Mesendoderm (in vitro differentiated cells): ENCODE data around the gene LSM14B.
A peak's percentile ranks its signal among the peaks of the same experiment; 100 is the strongest.

Source experiments
- DNase-seq: peaks from one replicate; pipeline ENCODE4 v3.0.0; 2013
- H2AK5ac ChIP-seq: 2 replicates; pipeline ENCODE4 v1.6.1; 2013; ENCODE audit warnings: low read length, inconsistent platforms
- H2BK120ac ChIP-seq: 2 replicates; pipeline ENCODE4 v1.6.1; 2013; ENCODE audit warnings: low read depth, mild to moderate bottlenecking, low read length, moderate library complexity, mixed read lengths
- H2BK15ac ChIP-seq: replicated peaks from 2 replicates; pipeline ENCODE4 v1.6.1; 2013; ENCODE audit warnings: low read depth, mild to moderate bottlenecking, moderate library complexity
- H2BK5ac ChIP-seq: 2 replicates; pipeline ENCODE4 v1.6.1; 2013; ENCODE audit warnings: low read length, inconsistent platforms
- H3K18ac ChIP-seq: 2 replicates; pipeline ENCODE4 v1.6.1; 2013; ENCODE audit warnings: mild to moderate bottlenecking, low read length, mixed read lengths
- H3K23ac ChIP-seq: one replicate; pipeline ENCODE4 v1.6.1; 2013; ENCODE audit warnings: low read length
- H3K27ac ChIP-seq: 2 replicates; pipeline ENCODE4 v1.5.1; 2013; ENCODE audit warnings: low read depth, mild to moderate bottlenecking, inconsistent platforms, low read length, moderate library complexity
- H3K27me3 ChIP-seq: 2 replicates; pipeline ENCODE4 v1.6.1; 2013; ENCODE audit warnings: low read length, control low read depth, mild to moderate bottlenecking, inconsistent platforms; ENCODE audit not compliant: insufficient read depth, poor library complexity
- H3K36me3 ChIP-seq: 2 replicates; pipeline ENCODE4 v1.6.1; 2013; ENCODE audit warnings: low read length, inconsistent platforms; ENCODE audit not compliant: control insufficient read depth, insufficient read depth
- H3K4ac ChIP-seq: one replicate; pipeline ENCODE4 v1.6.1; 2013; ENCODE audit warnings: low read depth, mild to moderate bottlenecking, low read length, moderate library complexity
- H3K4me1 ChIP-seq: 2 replicates; pipeline ENCODE4 v1.6.1; 2013; ENCODE audit warnings: low read depth, low read length, inconsistent platforms; ENCODE audit not compliant: control insufficient read depth
- H3K4me2 ChIP-seq: 2 replicates; pipeline ENCODE4 v1.6.1; 2013; ENCODE audit warnings: low read length
- H3K4me3 ChIP-seq: 2 replicates; pipeline ENCODE4 v1.5.1; 2013; ENCODE audit warnings: mild to moderate bottlenecking, low read length
- H3K56ac ChIP-seq: one replicate; pipeline ENCODE4 v1.6.1; 2013; ENCODE audit warnings: low read length
- H3K79me1 ChIP-seq: 2 replicates; pipeline ENCODE4 v1.6.1; 2013; ENCODE audit warnings: low read length, inconsistent platforms
- H3K79me2 ChIP-seq: 2 replicates; pipeline ENCODE4 v1.6.1; 2013; ENCODE audit warnings: mild to moderate bottlenecking, low read length; ENCODE audit not compliant: control insufficient read depth, insufficient read depth
- H3K9ac ChIP-seq: 2 replicates; pipeline ENCODE4 v1.6.1; 2013; ENCODE audit warnings: low read length, inconsistent platforms
- H4K5ac ChIP-seq: one replicate; pipeline ENCODE4 v1.6.1; 2013; ENCODE audit warnings: low read length
- H4K8ac ChIP-seq: one replicate; pipeline ENCODE4 v1.6.1; 2013; ENCODE audit warnings: low read depth, mild to moderate bottlenecking, control low read depth, low read length, moderate library complexity
- WGBS: extraction: QIAGEN DNeasy Blood & Tissue Kit; methylation state at CpG from one replicate; pipeline ENCODE4 v1.1.7; 2013; ENCODE audit warnings: low lambda C conversion rate, missing lambda C conversion rate; ENCODE audit not compliant: insufficient coverage; ENCODE audit errors: extremely low coverage; 5-methylcytosine and 5-hydroxymethylcytosine counted together

The LSM14B gene

GRCh38 chr20:62119591-62120364, 2.5 kb upstream of the LSM14B start:
- H3K27ac ChIP-seq = no peak overlapping the region

GRCh38 chr20:62120365-62120762, 1.9 kb upstream of the LSM14B start:
- H3K27ac ChIP-seq = no peak overlapping the region
- no peak overlapping the region for H2BK120ac ChIP-seq
- no peak overlapping the region for H4K8ac ChIP-seq
- H3K4me1 ChIP-seq = peaks cover 3% of the 10 kb centered on the region
- H3K27me3 ChIP-seq = no peaks in the 10 kb centered on the region
- no peak overlapping the region for H3K18ac ChIP-seq
- H3K56ac ChIP-seq = no peak overlapping the region
- no peak overlapping the region for H4K5ac ChIP-seq
- no peak overlapping the region for H3K4me2 ChIP-seq
- WGBS = no CpG with 5 or more reads among the region's 5 CpGs
- no peak overlapping the region for H3K4me3 ChIP-seq
- H3K4ac ChIP-seq = no peak overlapping the region
- H3K23ac ChIP-seq = no peak overlapping the region
- peaks cover 3% of the 10 kb centered on the region for H3K36me3 ChIP-seq
- H3K79me2 ChIP-seq = peaks cover 18% of the 10 kb centered on the region
- no peak overlapping the region for H2AK5ac ChIP-seq
- H3K79me1 ChIP-seq = peaks cover 18% of the 10 kb centered on the region
- no peak overlapping the region for H3K9ac ChIP-seq
- no peak overlapping the region for H2BK5ac ChIP-seq
- DNase-seq = no peak
- H2BK15ac ChIP-seq = no peak overlapping the region

More at GRCh38 chr20:62119591-62120364, 2.5 kb upstream of the LSM14B start:
- Histone ChIP-seq H3K4ac (no peak overlapping the region), H3K79me2 (peaks cover 16% of the 10 kb centered on the region), H3K9ac (no peak overlapping the region), H2AK5ac (no peak overlapping the region), H3K79me1 (peaks cover 15% of the 10 kb centered on the region), H3K56ac (no peak overlapping the region), H4K8ac (no peak overlapping the region), H2BK120ac (no peak overlapping the region), H3K23ac (no peak overlapping the region), H2BK5ac (no peak overlapping the region), H3K4me2 (no peak overlapping the region), H3K4me1 (peaks cover 3% of the 10 kb centered on the region), H2BK15ac (no peak overlapping the region), H3K27me3 (no peaks in the 10 kb centered on the region), H4K5ac (no peak overlapping the region), H3K4me3 (no peak overlapping the region), H3K18ac (no peak overlapping the region), H3K36me3 (no peaks in the 10 kb centered on the region)
- no peak for DNase-seq
- WGBS = no CpG with 5 or more reads among the region's 10 CpGs

DNA sequence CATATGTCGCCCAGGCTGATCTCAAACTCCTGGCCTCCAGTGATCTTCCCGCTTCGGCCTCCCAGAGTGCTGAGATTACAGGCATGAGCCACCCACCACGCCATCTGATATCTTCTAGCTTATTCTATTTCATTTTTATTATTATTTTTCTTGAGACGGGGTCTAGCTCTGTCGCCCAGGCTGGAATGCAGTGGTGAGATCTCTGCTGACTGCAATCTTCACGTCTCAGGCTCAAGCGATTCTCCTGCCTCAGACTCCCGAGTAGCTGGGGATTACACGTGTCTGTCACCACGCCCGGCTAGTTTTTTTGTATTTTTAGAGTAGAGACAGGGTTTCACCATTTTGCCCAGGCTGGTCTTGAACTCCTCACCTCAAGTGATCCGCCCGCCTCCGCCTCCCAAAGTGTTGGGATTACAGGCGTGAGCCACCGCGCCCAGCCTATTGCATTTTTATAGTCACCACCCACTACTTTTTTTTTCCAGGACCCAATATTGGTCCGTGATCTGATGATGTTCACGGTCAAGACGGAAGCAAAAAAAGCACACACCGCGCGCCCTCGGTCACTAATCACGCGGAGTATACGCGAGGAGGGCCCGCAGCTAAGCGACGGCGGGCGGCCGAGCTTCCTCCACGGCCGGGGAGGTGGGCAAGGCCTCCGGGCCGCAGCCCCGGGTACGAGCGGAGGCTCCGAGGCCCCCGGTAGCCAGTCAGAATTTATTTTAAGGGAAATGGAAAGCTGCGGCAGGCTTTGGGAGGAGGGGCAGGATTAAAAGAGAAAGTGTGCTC, 1.1 kb upstream of the LSM14B start:
- H3K79me2 ChIP-seq = peaks cover 20% of the 10 kb centered on the region
- H3K79me1 ChIP-seq = peaks cover 20% of the 10 kb centered on the region
- H3K27ac ChIP-seq = peak overlapping the region; percentile 64
- no peak overlapping the region for H3K4ac ChIP-seq
- no peaks in the 10 kb centered on the region for H3K27me3 ChIP-seq
- peaks cover 6% of the 10 kb centered on the region for H3K36me3 ChIP-seq
- peak overlapping the region; percentile 34 for H3K18ac ChIP-seq
- no peak overlapping the region for H3K23ac ChIP-seq
- no peak overlapping the region for H2BK5ac ChIP-seq
- no CpG with 5 or more reads among the region's 45 CpGs for WGBS
- H4K8ac ChIP-seq = no peak overlapping the region
- no peak overlapping the region for H2AK5ac ChIP-seq
- peaks cover 3% of the 10 kb centered on the region for H3K4me1 ChIP-seq
- H2BK120ac ChIP-seq = no peak overlapping the region
- H3K9ac ChIP-seq = peak overlapping the region; percentile 76
- DNase-seq = no peak
- H3K4me3 ChIP-seq = peak overlapping the region; percentile 19
- H2BK15ac ChIP-seq = no peak overlapping the region
- peak overlapping the region; percentile 68 for H3K4me2 ChIP-seq
- peak overlapping the region; percentile 90 for H3K56ac ChIP-seq
- H4K5ac ChIP-seq = no peak overlapping the region

- Histone ChIP-seq H3K4me2 (peak overlapping the region; percentile 91), H4K8ac (no peak overlapping the region), H3K79me2 (peaks cover 22% of the 10 kb centered on the region), H3K4ac (peak overlapping the region; percentile 90), H3K23ac (no peak overlapping the region), H4K5ac (no peak overlapping the region), H3K9ac (peak overlapping the region; percentile 97), H3K4me1 (peaks cover 3% of the 10 kb centered on the region), H2BK15ac (no peak overlapping the region), H3K79me1 (peaks cover 27% of the 10 kb centered on the region), H3K56ac (peak overlapping the region; percentile 98), H3K4me3 (peak overlapping the region; percentile 89), H2BK5ac (no peak overlapping the region), H3K36me3 (peaks cover 17% of the 10 kb centered on the region), H2BK120ac (no peak overlapping the region), H3K27ac (peak overlapping the region; percentile 68), H2AK5ac (no peak overlapping the region), H3K27me3 (no peaks in the 10 kb centered on the region), H3K18ac (peak overlapping the region; percentile 95)
- no CpG with 5 or more reads among the region's 77 CpGs for WGBS
- DNase-seq = no peak
Measured at GRCh38 chr20:62122654-62123449, 577 bp downstream of the LSM14B start.

DNA sequence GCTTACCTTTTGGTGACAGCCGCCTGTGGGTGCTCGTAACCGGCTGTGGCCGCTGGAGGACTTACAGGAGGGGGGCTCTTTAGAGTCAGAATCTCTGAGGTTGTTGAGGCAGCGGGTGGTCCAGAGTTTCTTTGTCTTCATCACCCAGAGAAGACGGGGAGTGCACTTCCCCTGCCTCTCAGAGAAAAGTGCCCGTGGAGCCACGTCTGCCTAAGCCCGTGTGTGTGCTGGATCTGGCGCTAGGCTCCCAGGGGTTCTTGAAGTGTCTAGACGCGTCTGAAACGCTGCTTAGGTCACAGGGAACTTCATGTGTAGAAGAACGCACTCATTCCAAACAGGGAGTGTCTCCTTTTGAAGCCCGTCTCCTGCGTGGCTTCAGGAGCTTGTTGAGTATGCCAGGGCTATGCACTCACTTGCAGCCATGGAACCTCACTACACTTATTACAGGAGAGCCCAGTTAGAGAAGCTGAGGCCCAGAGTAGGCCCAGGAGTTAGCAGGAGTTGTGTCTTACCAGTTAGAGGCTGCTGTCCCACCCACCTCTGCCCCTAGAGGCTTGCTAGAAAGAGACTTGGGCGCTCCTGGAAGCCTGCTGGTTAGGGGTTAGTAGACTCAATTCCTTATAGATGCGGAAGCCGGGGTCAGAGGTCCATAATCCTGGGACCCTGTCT, 1.3 kb downstream of the LSM14B start:
- no peaks in the 10 kb centered on the region for H3K27me3 ChIP-seq
- WGBS = no CpG with 5 or more reads among the region's 19 CpGs

More for the DNA sequence above, 1.3 kb downstream of the LSM14B start:
- Histone ChIP-seq H3K4me1 (peaks cover 3% of the 10 kb centered on the region), H3K56ac (peak overlapping the region; percentile 98), H3K79me2 (peaks cover 22% of the 10 kb centered on the region), H3K9ac (peak overlapping the region; percentile 97), H3K4me3 (peak overlapping the region; percentile 89), H3K4me2 (peak overlapping the region; percentile 91), H3K4ac (no peak overlapping the region), H4K5ac (no peak overlapping the region), H3K36me3 (peaks cover 20% of the 10 kb centered on the region), H2BK5ac (no peak overlapping the region), H2BK15ac (no peak overlapping the region), H2AK5ac (no peak overlapping the region), H3K18ac (no peak overlapping the region), H2BK120ac (no peak overlapping the region), H4K8ac (no peak overlapping the region), H3K23ac (no peak overlapping the region), H3K79me1 (peaks cover 27% of the 10 kb centered on the region), H3K27ac (no peak overlapping the region)
- peak; percentile 56 for DNase-seq
